Central memory CD4-positive, alpha-beta T cell (primary cell): ENCODE results near the gene GGA1.
A peak's percentile ranks its signal among the peaks of the same experiment; 100 is the strongest.

Source experiments
- DNase-seq: peaks from one replicate; pipeline ENCODE4 v3.0.0; 2022

The GGA1 gene

DNA sequence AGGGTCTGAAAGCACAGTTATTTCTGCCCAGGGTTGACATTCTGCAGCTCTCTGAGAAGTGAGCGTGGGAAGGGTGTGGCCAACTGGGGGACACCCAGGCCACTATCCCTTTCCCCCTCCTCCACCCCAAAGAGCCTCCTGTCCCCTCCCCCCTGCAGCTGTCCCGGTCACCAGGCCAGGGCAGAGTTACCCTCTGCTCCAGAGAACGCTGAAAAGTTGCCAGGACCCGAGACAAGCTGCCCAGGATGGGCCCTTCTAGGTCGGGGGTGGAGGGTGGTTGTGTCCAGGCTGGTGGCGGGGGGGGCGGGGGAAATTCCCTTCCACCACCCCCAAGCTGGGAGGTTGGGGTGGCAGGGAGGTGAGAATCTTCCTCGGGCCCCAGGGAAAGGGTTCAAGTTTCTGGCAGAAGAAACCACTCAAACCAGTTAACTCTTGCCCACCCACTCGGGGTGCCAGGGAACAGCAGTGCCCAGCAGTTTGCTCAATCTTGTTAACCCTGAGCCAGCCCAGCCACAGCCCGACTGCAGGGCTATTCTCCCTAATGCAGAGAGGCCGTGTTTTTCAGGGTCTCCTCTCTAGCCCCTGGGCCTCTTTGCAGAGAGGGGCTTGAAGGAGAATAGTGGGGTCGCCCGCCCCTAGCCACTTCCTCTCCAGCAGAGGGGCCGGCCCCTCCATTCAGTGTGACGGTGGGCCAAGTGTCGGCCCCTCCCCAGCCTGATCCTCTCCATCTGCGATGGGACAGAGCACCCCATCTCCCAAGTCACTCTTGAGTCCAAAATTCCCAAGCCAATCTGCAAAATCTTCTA lies 67.5 kb downstream of the GGA1 start:
- DNase-seq = no peak

- DNase-seq = peak; percentile 92
Measured at GRCh38 chr22:37676736-37677492, 68.3 kb downstream of the GGA1 start.

GRCh38 chr22:37677493-37677974 lies 68.9 kb downstream of the GGA1 start:
- DNase-seq = no peak

DNA sequence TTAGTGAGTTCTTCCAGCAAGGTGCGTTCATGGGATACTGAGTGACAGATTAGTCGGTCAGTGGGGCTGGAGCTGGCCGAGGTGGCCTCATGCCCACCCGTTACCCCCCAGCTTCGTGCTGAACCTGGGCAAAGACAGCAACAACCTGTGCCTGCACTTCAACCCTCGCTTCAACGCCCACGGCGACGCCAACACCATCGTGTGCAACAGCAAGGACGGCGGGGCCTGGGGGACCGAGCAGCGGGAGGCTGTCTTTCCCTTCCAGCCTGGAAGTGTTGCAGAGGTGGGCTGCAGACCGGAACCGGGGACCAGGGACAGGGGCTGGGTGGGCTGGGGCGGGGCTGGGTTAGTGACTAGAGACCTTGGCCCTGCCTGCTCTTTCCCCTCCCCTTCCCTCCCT lies 69.7 kb downstream of the GGA1 start:
- DNase-seq = no peak

GRCh38 chr22:37679670-37680069 lies 71.0 kb downstream of the GGA1 start:
- DNase-seq = no peak

GRCh38 chr22:37680191-37680851 lies 71.7 kb downstream of the GGA1 start:
- no peak for DNase-seq

GRCh38 chr22:37681001-37681424 lies 72.4 kb downstream of the GGA1 start:
- no peak for DNase-seq

DNA sequence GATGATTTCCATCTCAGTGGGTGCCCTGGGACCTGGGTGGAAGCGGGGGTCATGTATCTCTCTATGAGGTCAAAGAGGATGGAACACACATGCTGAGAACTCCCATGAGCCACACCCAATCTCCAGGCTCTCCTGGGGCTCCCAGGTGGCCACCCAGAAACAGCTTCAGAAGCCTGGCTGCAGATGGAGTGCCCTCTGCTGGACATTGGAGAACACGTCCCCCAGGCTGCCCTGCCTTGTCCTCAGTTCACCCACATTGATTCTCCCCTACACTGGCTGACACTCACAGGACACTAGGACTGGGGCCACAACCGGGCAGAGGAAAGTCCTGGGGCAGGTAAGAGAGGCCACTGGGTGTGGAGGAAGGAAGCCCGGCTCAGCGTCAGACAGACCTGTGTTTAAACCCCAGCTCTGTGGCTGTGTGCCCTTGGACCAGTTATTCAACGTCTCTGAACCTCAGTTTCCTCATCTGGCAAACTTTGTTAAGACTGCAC lies 73.0 kb downstream of the GGA1 start:
- peak; percentile 65 for DNase-seq
